HuH-7.5 (cell line): Measurements from ENCODE around the gene ERICH3.

Experiments
- DNase-seq: peaks from one replicate; pipeline ENCODE4 v3.0.0; 2011; ENCODE audit warnings: low spot score

ERICH3 gene

GRCh38 chr1:74587888-74588287 lies 85.7 kb downstream of the ERICH3 start:
- no peak for DNase-seq

GRCh38 chr1:74586253-74586897 lies 87.2 kb downstream of the ERICH3 start:
- DNase-seq = no peak

GRCh38 chr1:74584185-74584584 lies 89.4 kb downstream of the ERICH3 start:
- DNase-seq = no peak

GRCh38 chr1:74583397-74583796 lies 90.2 kb downstream of the ERICH3 start:
- no peak for DNase-seq

GRCh38 chr1:74579425-74579824 lies 94.2 kb downstream of the ERICH3 start:
- no peak for DNase-seq

- DNase-seq = no peak
Measured at GRCh38 chr1:74578101-74578500, 95.5 kb downstream of the ERICH3 start.

GRCh38 chr1:74571891-74572290 lies 101.7 kb downstream of the ERICH3 start:
- DNase-seq = no peak

GRCh38 chr1:74571493-74571800 lies 102.1 kb downstream of the ERICH3 start:
- no peak for DNase-seq

- no peak for DNase-seq
Measured at GRCh38 chr1:74570797-74571492, 102.6 kb downstream of the ERICH3 start.

GRCh38 chr1:74549932-74550331 lies 123.7 kb downstream of the ERICH3 start:
- DNase-seq = no peak

- DNase-seq = no peak
Measured at GRCh38 chr1:74548961-74549750, 124.4 kb downstream of the ERICH3 start.

- no peak for DNase-seq
Measured at GRCh38 chr1:74545821-74546220, 127.8 kb downstream of the ERICH3 start.

GRCh38 chr1:74534241-74534640 lies 139.4 kb downstream of the ERICH3 start:
- DNase-seq = no peak

- no peak for DNase-seq
Measured at GRCh38 chr1:74531796-74532195, 141.8 kb downstream of the ERICH3 start.

- no peak for DNase-seq
Measured at GRCh38 chr1:74530892-74531291, 142.7 kb downstream of the ERICH3 start.

GRCh38 chr1:74528123-74528522 lies 145.5 kb downstream of the ERICH3 start:
- DNase-seq = no peak

GRCh38 chr1:74526708-74527107 lies 146.9 kb downstream of the ERICH3 start:
- DNase-seq = no peak

GRCh38 chr1:74523873-74524480 lies 149.6 kb downstream of the ERICH3 start:
- DNase-seq = no peak

- no peak for DNase-seq
Measured at GRCh38 chr1:74522148-74522547, 151.4 kb downstream of the ERICH3 start.
